Lung microvascular endothelial cell (primary cell): Measurements from ENCODE around the gene PRLR. TPM values are rescaled to one million over a fixed set of nuclear protein-coding genes. Genes with fewer than 3 reads are reported as not detected.
A peak's percentile ranks its signal among the peaks of the same experiment; 100 is the strongest.

Source experiments
- DNase-seq, 2 donors: peaks; one replicate each; pipeline versions ENCODE4 v3.0.0 to v3.0.0-alpha.2; 2010; ENCODE audit warnings: low read depth in 2 of 2
- total RNA-seq: library from RNA; depleted of rRNA; stranded (reverse); fragments of >200 nt; gene quantifications from 2 replicates; pipeline ENCODE4 v1.2.1, GENCODE V29; 2014

Gene PRLR
- total RNA-seq, 1 donor from 2014 or later = not detected

- DNase-seq = peak; percentile 57 to 63
Observed at GRCh38 chr5:35089334-35090314, 140.7 kb downstream of the PRLR start.

GRCh38 chr5:35087991-35088390 is 142.3 kb downstream of the PRLR start:
- DNase-seq = no peak

GRCh38 chr5:35083150-35083549 is 147.1 kb downstream of the PRLR start:
- no peak for DNase-seq

GRCh38 chr5:35082530-35082929 is 147.8 kb downstream of the PRLR start:
- DNase-seq = no peak

DNA sequence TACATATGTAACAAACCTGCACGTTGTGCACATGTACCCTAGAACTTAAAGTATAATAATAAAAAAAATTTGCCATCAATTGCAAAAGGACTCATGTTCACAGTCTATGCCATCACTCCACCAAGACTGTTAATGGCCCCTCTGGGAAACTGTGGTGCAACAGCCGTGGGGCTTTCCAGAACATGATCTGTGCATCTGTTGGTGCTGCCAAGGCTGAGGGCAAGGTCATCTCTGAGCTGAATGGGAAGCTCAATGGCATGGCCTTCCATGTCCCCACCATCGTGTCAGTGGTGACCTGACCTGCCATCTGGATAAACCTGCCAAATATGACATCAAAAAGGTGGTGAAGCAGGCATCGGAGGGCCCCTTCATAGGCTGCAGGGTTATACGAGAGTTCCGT is 149.2 kb downstream of the PRLR start:
- DNase-seq = no peak

DNA sequence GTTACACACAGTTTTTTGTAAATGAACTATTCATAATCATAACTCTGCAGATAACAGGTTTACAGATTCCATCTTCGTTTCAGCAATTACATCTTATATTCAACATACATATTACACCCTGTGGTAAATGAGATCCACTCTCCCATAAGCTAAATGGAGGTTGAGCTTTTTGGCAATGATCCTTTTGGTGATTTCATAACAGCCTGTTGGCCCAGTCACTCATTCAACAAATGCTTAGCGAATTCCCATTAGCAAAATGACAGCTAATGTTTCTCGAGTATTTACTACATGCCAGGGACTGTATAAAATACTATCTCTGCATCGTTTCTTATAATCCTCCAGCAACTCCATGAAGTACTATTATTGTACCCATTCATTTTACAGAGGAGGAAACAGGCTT is 157.1 kb downstream of the PRLR start:
- DNase-seq = no peak

- no peak for DNase-seq
Observed at GRCh38 chr5:35069188-35069587, 161.1 kb downstream of the PRLR start.

- DNase-seq = no peak
Observed at GRCh38 chr5:35067985-35068384, 162.3 kb downstream of the PRLR start.

DNA sequence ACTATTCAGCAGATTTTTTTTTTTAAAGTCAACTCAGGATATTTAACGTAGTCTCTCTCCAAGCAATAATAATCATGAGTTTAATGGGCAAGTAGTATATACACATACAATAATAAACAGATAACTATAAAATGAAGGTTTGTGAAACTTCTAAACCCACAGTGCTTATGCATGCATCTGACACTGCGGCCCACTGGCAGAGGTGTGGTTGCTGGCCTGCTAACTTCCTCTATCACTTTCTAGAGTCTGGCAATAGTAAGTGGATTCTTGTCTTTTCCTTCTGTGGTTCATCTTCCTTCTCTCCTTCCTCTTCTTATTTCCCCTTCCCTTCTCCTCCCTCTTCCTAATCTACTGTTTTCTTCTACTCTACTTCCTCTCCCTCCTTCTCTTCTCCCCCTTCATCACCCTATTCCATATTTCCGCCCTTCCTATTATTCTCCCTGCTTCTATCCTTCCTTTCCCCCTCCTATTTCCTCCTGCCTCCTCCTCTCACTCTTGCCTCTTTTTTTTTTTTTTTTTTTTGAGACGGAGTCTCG is 164.0 kb downstream of the PRLR start:
- no peak for DNase-seq

DNA sequence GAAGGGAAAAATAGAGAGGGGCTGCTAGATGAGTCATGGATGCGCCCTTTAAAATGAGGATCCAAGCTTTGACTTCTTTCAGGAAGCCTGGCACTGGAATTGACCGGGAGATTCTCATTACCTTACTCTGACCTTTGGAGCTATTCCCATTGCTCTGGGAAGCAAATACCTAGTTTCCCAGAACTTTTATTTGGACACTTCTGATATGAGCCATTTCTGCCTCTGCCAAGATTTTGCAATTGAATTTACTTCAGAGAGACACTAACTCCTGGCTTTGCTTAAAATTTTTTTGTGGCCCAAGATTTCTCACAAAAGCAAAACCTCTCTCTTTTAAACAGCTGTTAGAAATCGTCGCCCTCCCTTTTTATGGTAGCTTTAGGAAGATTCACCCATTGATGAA is 166.9 kb downstream of the PRLR start:
- no peak for DNase-seq

GRCh38 chr5:35061211-35061770 is 169.0 kb downstream of the PRLR start:
- no peak for DNase-seq

GRCh38 chr5:35060236-35060635 is 170.1 kb downstream of the PRLR start:
- DNase-seq = no peak

DNA sequence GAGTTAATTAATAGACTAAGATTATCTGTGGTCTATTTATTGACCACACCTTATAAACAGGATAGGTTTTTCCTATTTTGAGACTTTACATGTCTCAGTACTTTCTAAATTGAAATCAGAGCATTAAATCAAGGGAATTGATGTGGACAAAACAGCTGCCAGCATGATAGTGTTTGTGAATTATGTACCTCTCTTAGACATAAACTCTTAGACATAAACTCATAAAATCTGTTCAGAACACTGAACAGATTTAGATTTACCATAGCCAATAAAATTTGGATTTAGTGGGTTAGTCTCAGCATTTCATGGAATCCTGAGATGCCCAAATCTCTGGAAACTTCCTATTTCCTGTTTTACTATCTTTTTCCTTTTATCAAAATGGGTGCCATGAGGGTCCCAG is 171.0 kb downstream of the PRLR start:
- no peak for DNase-seq

DNA sequence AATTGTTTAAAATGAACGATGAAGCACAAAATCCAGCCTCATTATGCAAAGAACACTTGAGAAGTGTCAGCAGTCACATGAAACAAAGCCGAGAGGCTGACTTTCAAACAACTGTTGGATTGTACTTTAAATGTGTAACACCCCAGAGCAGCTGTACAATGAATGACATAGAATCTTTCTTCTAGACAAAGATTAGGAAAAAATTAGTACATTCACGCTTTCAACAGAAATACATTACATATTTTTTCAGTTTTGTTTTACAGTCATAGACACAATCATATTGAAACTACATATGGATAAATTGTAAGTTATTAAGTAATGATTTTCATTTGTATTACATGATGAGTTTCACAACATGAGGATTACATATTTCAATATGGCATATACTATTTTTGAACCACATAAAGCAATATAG is 171.9 kb downstream of the PRLR start:
- no peak for DNase-seq

DNA sequence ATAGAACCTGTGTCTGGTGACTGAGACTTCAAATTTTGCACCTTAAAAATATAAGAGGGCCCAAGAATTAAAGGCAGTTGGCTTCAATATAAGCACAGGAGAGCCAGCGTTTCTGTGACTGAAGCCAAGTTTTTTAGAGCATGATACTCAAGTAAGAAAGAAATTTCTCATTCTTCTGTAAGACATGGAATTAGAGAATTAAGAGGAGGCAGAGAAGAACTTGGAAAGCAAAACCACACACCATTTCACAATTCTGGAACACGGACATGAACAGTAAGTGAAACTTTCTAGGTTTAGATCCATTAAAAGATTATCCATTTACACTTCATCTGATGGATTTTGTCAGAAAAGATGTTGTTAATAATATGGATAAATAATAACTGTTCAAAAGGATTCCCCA is 173.6 kb downstream of the PRLR start:
- DNase-seq = no peak

DNA sequence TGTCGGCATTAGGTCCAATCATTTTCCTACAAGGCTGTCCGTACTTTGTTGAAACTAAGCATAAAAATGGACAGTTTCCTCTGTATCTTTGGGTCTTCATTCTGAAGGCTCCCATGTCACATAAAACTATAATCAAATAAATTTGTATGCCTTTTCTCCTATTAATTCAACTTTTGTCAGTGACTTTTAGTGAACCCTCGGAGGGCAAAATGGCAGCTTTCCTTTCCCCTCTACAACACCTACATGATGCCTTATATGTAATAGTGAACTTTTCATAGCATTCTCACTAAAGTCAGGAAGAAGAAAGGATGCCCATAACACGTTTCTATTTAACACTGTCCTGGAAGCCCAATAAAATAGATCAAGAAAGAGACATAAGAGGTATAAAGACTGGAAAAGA is 177.4 kb downstream of the PRLR start:
- DNase-seq = no peak

DNA sequence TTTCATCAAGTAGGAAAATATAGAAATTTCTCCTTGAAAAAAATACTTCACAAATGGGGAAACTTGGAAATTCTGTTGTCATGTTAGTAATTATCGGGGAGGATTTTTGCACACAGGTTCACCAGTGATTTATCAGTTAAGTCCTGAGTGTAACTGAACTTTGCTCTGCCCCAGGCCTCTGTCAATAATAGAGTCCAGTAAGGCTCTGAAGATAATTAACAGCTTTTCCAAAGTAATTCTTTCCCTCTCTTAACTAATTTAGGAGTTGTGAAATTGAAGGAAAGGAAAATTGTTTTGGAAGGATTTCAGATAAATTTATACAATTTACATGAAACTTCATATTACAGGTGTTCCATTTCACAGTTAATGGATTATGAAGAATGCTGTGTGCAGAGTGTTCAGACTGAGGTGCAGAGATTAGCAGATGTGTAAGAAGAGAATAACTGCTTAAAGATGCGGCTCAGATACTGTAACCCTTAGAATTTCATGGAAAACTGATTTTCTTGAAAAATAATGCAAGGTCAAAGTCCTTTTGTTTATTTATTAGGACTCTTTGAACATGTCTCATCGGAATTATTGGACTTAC is 179.7 kb downstream of the PRLR start:
- no peak for DNase-seq

- no peak for DNase-seq
Observed at GRCh38 chr5:35048910-35049309, 181.4 kb downstream of the PRLR start.

- DNase-seq = no peak
Observed at GRCh38 chr5:35047785-35048404, 182.4 kb downstream of the PRLR start, which contains the start of gene AGXT2. AGXT2 (minus strand) TSS chr5:35047949; CDS start chr5:35047892, 57 bp downstream.

DNA sequence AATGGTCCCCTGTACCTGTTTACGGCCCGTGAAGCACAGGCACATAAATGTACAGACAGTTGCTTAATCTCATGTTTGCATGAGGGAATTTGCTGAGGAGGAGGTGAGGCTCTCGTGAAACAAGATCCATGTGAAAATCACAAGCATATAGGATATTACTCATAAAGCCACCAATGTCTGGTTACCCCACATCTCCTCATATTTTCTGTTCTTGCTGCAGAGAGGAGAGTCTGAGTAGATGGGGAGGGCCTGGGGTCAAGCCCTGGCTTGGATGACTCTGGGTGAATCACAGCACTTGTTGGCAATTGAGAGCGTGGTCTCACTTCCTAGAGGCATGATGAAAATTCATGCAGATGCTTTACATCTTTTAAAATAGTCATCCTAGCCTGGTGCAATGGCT is 183.5 kb downstream of the PRLR start:
- DNase-seq = peak in 1 of 2 donors; percentile 77

DNA sequence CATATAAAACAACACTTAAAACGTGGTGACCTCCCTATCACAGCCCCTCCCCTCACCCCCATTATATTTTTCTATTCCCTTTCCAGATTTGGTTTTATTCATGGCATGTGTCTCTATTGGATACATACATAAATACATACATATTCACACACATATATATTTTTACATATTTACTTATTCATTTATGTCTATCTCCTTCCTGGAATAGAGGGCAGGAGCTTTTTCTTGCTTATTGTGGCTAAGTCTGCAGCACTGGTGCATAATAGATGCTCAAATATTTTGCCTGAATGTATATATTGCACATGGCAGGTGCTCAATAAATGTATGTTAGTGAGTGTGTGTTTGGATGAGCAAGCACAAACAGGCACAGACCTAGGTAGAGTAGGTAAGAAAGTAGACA is 185.0 kb downstream of the PRLR start:
- no peak for DNase-seq

- DNase-seq = no peak
Observed at GRCh38 chr5:35044649-35045048, 185.6 kb downstream of the PRLR start.
